NCI-H82 treated with DMSO at 0.1 percent for 48 hours (cell line): ENCODE measurements around the gene TMEM168.

Source experiments
- DNase-seq: peaks from one replicate; lab custom pipeline; 2025; ENCODE audit not compliant: unreplicated experiment; lab: John Stamatoyannopoulos, UW

Gene TMEM168

DNA sequence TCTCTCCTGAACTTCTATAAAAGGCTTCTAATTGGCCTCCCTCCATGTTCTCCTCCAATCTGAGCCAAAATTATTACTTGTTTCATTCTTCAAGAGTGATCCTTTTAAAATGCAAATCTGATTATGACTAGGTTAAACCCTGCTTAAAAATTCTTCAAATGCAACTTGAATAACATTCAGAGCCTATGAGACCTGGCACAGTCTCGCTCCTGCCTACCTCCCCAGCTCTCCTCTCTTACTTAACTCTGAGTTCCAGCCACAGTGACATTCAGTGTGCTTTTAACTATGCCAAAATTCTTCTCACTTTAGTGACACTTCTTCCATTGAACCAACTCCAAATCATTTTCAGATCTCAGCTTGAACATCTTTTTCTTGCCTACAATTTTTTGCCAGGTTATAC is 68.8 kb downstream of the TMEM168 start:
- no peak for DNase-seq

DNA sequence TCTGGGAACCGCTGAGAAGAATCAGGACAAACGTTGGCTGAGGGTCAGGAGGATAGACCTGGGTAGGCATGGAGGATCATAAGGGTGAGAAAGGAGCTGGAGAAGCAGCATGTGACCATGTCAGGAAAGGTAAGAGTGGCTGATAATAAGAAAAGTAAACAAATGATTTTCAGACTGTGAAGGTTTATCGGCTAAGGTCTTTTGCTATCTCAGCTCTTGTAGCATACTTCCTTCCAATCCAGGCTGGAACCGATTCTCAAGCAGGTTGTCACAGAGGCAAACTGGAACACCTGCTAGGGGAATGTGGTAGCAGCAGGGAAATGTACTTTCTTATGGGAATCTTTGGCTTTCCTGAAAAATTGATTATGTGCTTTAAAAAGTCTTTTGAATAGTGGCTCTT is 74.7 kb downstream of the TMEM168 start:
- no peak for DNase-seq

DNA sequence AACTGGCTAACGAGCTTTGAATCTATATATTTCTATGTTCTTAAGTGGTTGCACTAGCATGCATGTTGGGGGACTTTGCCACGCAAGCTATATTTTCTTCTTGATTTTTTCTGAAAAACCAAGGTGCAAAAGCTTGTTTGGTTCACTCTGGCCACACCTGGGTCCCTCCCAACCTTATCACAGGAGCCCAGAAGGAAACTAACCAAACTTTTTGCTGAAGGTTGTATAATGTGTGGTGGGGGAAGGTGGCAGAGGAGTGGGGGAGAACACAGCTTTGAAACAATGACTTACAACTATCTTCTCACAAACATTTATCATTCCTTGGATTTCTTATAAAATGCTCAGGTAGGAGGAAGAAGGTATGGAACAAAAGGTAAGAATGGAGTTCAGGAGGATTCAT is 75.3 kb downstream of the TMEM168 start:
- DNase-seq = no peak
